Measurements from ENCODE around the gene BATF2.
A peak's percentile ranks its signal among the peaks of the same experiment; 100 is the strongest.
"Not testable (repeated sequence)": the region's sequence is repeated elsewhere in the genome, so short reads cannot be mapped to it uniquely, and the experiment has no call there.

BATF2 gene

GRCh38 chr11:64996710-64997380 lies at the start of gene BATF2:
Gene BATF2 (minus strand): TSS chr11:64996971. CDS start chr11:64996914, 57 bp downstream.
- DNase-seq (ENCODE audit: low spot score): peak; percentile 91

GRCh38 chr11:65045728-65046127 lies 49.0 kb upstream of the BATF2 start:
- DNase-seq (ENCODE audit: low spot score): no peak

- no peak for DNase-seq (ENCODE audit: low spot score)
These were observed 48.3 kb upstream of the BATF2 start for GRCh38 chr11:65045061-65045460.

- peak; percentile 62 for DNase-seq (ENCODE audit: low spot score)
These were observed 47.2 kb upstream of the BATF2 start for GRCh38 chr11:65043881-65044501.

- no peak for DNase-seq (ENCODE audit: low spot score)
These were observed 46.1 kb upstream of the BATF2 start for GRCh38 chr11:65042891-65043290.

GRCh38 chr11:65040847-65041622 lies 44.3 kb upstream of the BATF2 start, which contains the start of gene SAC3D1:
Gene SAC3D1 (plus strand): TSS chr11:65041210. CDS start chr11:65041293, 83 bp downstream.
- DNase-seq (ENCODE audit: low spot score): peak; percentile 95

- no peak for DNase-seq (ENCODE audit: low spot score)
These were observed 43.7 kb upstream of the BATF2 start for GRCh38 chr11:65040520-65040846.

- DNase-seq (ENCODE audit: low spot score): no peak
These were observed 40.2 kb upstream of the BATF2 start for GRCh38 chr11:65036931-65037330.

- no peak for DNase-seq (ENCODE audit: low spot score)
These were observed 38.8 kb upstream of the BATF2 start for GRCh38 chr11:65035579-65035978.

GRCh38 chr11:65034423-65034822 lies 37.7 kb upstream of the BATF2 start:
- no peak for DNase-seq (ENCODE audit: low spot score)

GRCh38 chr11:65032216-65032615 lies 35.4 kb upstream of the BATF2 start:
- no peak for DNase-seq (ENCODE audit: low spot score)

GRCh38 chr11:65027213-65028067 lies 30.7 kb upstream of the BATF2 start, which contains the start of gene SNX15:
Gene SNX15 (plus strand): TSS chr11:65027439. CDS start chr11:65027538, 99 bp downstream.
- peak; percentile 93 for DNase-seq (ENCODE audit: low spot score)

GRCh38 chr11:65026810-65027209 lies 30.0 kb upstream of the BATF2 start:
- peak; percentile 46 for DNase-seq (ENCODE audit: low spot score)

GRCh38 chr11:65023502-65023901 lies 26.7 kb upstream of the BATF2 start:
- not testable (repeated sequence) for DNase-seq (ENCODE audit: low spot score)

- no peak for DNase-seq (ENCODE audit: low spot score)
These were observed 24.7 kb upstream of the BATF2 start for GRCh38 chr11:65021509-65021908.

- DNase-seq (ENCODE audit: low spot score): no peak
These were observed 24.2 kb upstream of the BATF2 start for GRCh38 chr11:65021003-65021402.

- no peak for DNase-seq (ENCODE audit: low spot score)
These were observed 23.1 kb upstream of the BATF2 start for GRCh38 chr11:65019824-65020223.

- DNase-seq (ENCODE audit: low spot score): no peak
These were observed 21.2 kb upstream of the BATF2 start for GRCh38 chr11:65017937-65018336.

GRCh38 chr11:65016705-65017104 lies 19.9 kb upstream of the BATF2 start:
- no peak for DNase-seq (ENCODE audit: low spot score)

GRCh38 chr11:65014726-65015227 lies 18.0 kb upstream of the BATF2 start:
- DNase-seq (ENCODE audit: low spot score): no peak

GRCh38 chr11:65013888-65014725 lies 17.3 kb upstream of the BATF2 start, which contains the start of gene ARL2:
Gene ARL2 (plus strand): TSS chr11:65014160. CDS start chr11:65014208, 48 bp downstream.
- peak; percentile 94 for DNase-seq (ENCODE audit: low spot score)

All from AG08396 (cell line).